CD14-positive monocyte (primary cell): ENCODE measurements around the gene KCNQ1OT1. TPM values are rescaled to one million over a fixed set of nuclear protein-coding genes. Genes with fewer than 3 reads are reported as not detected.
A peak's percentile ranks its signal among the peaks of the same experiment; 100 is the strongest.

Source experiments
- DNase-seq, 3 donors: peaks; one replicate each; pipeline ENCODE4 v3.0.0-alpha.2; 2011 to 2022
- H2AFZ ChIP-seq: 2 replicates; pipeline ENCODE4 v1.6.0; 2012; ENCODE audit warnings: mild to moderate bottlenecking, low read depth, low read length, inconsistent platforms; ENCODE audit not compliant: insufficient read depth, poor library complexity, severe bottlenecking
- H3K27ac ChIP-seq, 2 donors: 1 replicate in 1 of 2; 2 replicates in 1 of 2; pipeline ENCODE4 v1.5.1; 2012 to 2013; ENCODE audit warnings: low read length in 2 of 2, control low read depth in 1 of 2, inconsistent platforms in 1 of 2, low read depth in 1 of 2, mild to moderate bottlenecking in 1 of 2
- H3K27me3 ChIP-seq, 2 donors: one replicate each; pipeline versions ENCODE4 v1.6.0 to v1.6.1; 2011 to 2013; ENCODE audit warnings: low read length in 2 of 2; ENCODE audit not compliant: control insufficient read depth in 2 of 2, insufficient read depth in 2 of 2
- H3K36me3 ChIP-seq, 2 donors: replicated peaks in 1 of 2; 1 replicate in 1 of 2; 2 replicates in 1 of 2; pipeline versions ENCODE4 v1.5.1 to v1.6.1; 2012 to 2013; ENCODE audit warnings: low read length in 2 of 2, control low read depth in 1 of 2, inconsistent platforms in 1 of 2, mild to moderate bottlenecking in 1 of 2; ENCODE audit not compliant: insufficient read depth in 2 of 2, control insufficient read depth in 1 of 2
- H3K4me1 ChIP-seq, 2 donors: 1 replicate in 1 of 2; 2 replicates in 1 of 2; pipeline versions ENCODE4 v1.5.1 to v1.6.1; 2012 to 2013; ENCODE audit warnings: low read length in 2 of 2, control low read depth in 1 of 2, inconsistent platforms in 1 of 2, mild to moderate bottlenecking in 1 of 2, moderate library complexity in 1 of 2; ENCODE audit not compliant: insufficient read depth in 2 of 2, control insufficient read depth in 1 of 2
- H3K4me2 ChIP-seq: replicated peaks from 2 replicates; pipeline ENCODE3; 2012; ENCODE audit warnings: low read length, moderate library complexity, mild to moderate bottlenecking; ENCODE audit not compliant: poor library complexity, severe bottlenecking; ENCODE audit errors: extremely low read depth
- H3K4me3 ChIP-seq, 3 experiments: fragments of 200-600 bp in 1 of 3; sonication (generic) in 1 of 3; replicated peaks in 1 of 3; 1 replicate in 2 of 3; 2 replicates in 1 of 3; pipeline ENCODE4 v1.5.1; 2011 to 2013; ENCODE audit warnings: low read length in 3 of 3, mild to moderate bottlenecking in 3 of 3, control low read depth in 2 of 3, low read depth in 2 of 3, inconsistent platforms in 1 of 3, moderate library complexity in 1 of 3
- H3K79me2 ChIP-seq: 2 replicates; pipeline ENCODE4 v1.6.0; 2012; ENCODE audit warnings: mild to moderate bottlenecking, control low read depth, inconsistent platforms, low read length, moderate library complexity; ENCODE audit not compliant: insufficient read depth
- H3K9ac ChIP-seq: 2 replicates; pipeline ENCODE4 v1.6.0; 2017; ENCODE audit warnings: low read length, mild to moderate bottlenecking; ENCODE audit not compliant: insufficient read depth, poor library complexity, severe bottlenecking
- H3K9me3 ChIP-seq, 2 donors: replicated peaks in 1 of 2; 1 replicate in 1 of 2; 2 replicates in 1 of 2; pipeline versions ENCODE4 v1.5.1 to v1.6.1; 2012 to 2013; ENCODE audit warnings: low read length in 2 of 2, control low read depth in 1 of 2; ENCODE audit not compliant: control insufficient read depth in 1 of 2, insufficient read depth in 1 of 2
- H4K20me1 ChIP-seq: 2 replicates; pipeline ENCODE4 v1.6.0; 2012; ENCODE audit warnings: mild to moderate bottlenecking, low read length, control low read depth, moderate library complexity; ENCODE audit not compliant: insufficient read depth
- H3K27ac Mint-ChIP-seq, 7 donors: one replicate each; pipeline ENCODE4 v1.8.0; 2020; ENCODE audit warnings: mild to moderate bottlenecking in 7 of 7, mixed read lengths in 7 of 7, moderate library complexity in 6 of 7, inconsistent platforms in 2 of 7
- H3K27me3 Mint-ChIP-seq, 3 donors: one replicate each; pipeline ENCODE4 v1.8.0; 2021 to 2022; ENCODE audit warnings: low read depth in 3 of 3, mild to moderate bottlenecking in 3 of 3, mixed read lengths in 3 of 3, moderate library complexity in 3 of 3, inconsistent platforms in 1 of 3
- H3K36me3 Mint-ChIP-seq, 2 donors: one replicate each; pipeline ENCODE4 v1.8.0; 2020; ENCODE audit warnings: mixed read lengths in 2 of 2, inconsistent platforms in 1 of 2, mild to moderate bottlenecking in 1 of 2
- H3K4me1 Mint-ChIP-seq: one replicate; pipeline ENCODE4 v1.8.0; 2020; ENCODE audit warnings: mild to moderate bottlenecking, mixed read lengths
- H3K4me3 Mint-ChIP-seq, 2 donors: one replicate each; pipeline ENCODE4 v1.8.0; 2020; ENCODE audit warnings: mild to moderate bottlenecking in 2 of 2, mixed read lengths in 2 of 2, moderate library complexity in 1 of 2
- H3K9me3 Mint-ChIP-seq, 7 donors: one replicate each; pipeline ENCODE4 v1.8.0; 2020 to 2022; ENCODE audit warnings: mixed read lengths in 7 of 7, mild to moderate bottlenecking in 6 of 7, moderate library complexity in 6 of 7, inconsistent platforms in 2 of 7
- CTCF ChIP-seq: fragments of 200-600 bp; IDR thresholded peaks from one replicate; pipeline ENCODE4 v1.8.0; 2022; ENCODE audit warnings: antibody characterized with exemption, mild to moderate bottlenecking
- WGBS: methylation state at CpG from one replicate; pipeline ENCODE4 v1.1.5; 2013; ENCODE audit warnings: missing lambda C conversion rate; ENCODE audit not compliant: insufficient coverage; 5-methylcytosine and 5-hydroxymethylcytosine counted together
- intact Hi-C, 2 donors: fragments of 100-400 bp; cut with micrococcal nuclease; formaldehyde crosslinking; loops; one replicate each; pipeline versions ENCODE4 v1.15.0 to v1.15.1; 2023
- polyA plus RNA-seq, 3 donors: library from polyadenylated mRNA; depleted of rRNA in 1 of 3; unstranded in 2 of 3; stranded (reverse) in 1 of 3; fragments of 300-500 nt in 2 of 3; fragments of >200 nt in 1 of 3; fragmentation: Illumina TruSeq in 2 of 3; gene quantifications; 1 replicate in 2 of 3; 2 replicates in 1 of 3; pipeline ENCODE4 v1.2.3, GENCODE V29; 2012 to 2021

KCNQ1OT1 gene
- polyA plus RNA-seq, 3 donors, result 0.01 to 0.04 (median 0.03) TPM

GRCh38 chr11:2721210-2721916, 21.6 kb upstream of the KCNQ1OT1 start:
- H3K36me3 ChIP-seq, result peaks cover 0 to 11% of the 10 kb centered on the region in 2 donors
- no peaks in the 10 kb centered on the region for H3K4me1 ChIP-seq
- DNase-seq, result no peak
- no peak for TF ChIP-seq CTCF
- no peaks in the 10 kb centered on the region for H3K9me3 Mint-ChIP-seq
- 92% methylated on average over 24 of the region's 27 CpGs for WGBS
- H3K9me3 ChIP-seq, result no peaks in the 10 kb centered on the region
- no peak overlapping the region for H3K27ac Mint-ChIP-seq
- no peak overlapping the region for H3K9ac ChIP-seq
- intact Hi-C loops, result no loop called here
- H3K36me3 Mint-ChIP-seq, result peaks cover 12 to 27% of the 10 kb centered on the region in 2 donors
- H2AFZ ChIP-seq, result no peak overlapping the region
- no peak overlapping the region for H3K27ac ChIP-seq
- H4K20me1 ChIP-seq, result peaks cover 83% of the 10 kb centered on the region
- no peak overlapping the region for H3K4me3 ChIP-seq
- no peak overlapping the region for H3K4me2 ChIP-seq
- peaks cover 0 to 3% (median 2%) of the 10 kb centered on the region in 3 donors for H3K27me3 Mint-ChIP-seq
- no peaks in the 10 kb centered on the region for H3K27me3 ChIP-seq
- H3K4me1 Mint-ChIP-seq, result no peaks in the 10 kb centered on the region
- H3K4me3 Mint-ChIP-seq, result no peak overlapping the region
- H3K79me2 ChIP-seq, result no peaks in the 10 kb centered on the region

GRCh38 chr11:2719831-2720590, 20.2 kb upstream of the KCNQ1OT1 start:
- H3K27me3 Mint-ChIP-seq, result peaks cover 0 to 3% (median 2%) of the 10 kb centered on the region in 3 donors
- Histone ChIP-seq H3K36me3 (peaks cover 0 to 11% of the 10 kb centered on the region in 2 donors), H3K27ac (no peak overlapping the region), H3K9ac (no peak overlapping the region), H3K9me3 (no peaks in the 10 kb centered on the region), H3K27me3 (no peaks in the 10 kb centered on the region), H3K4me2 (no peak overlapping the region), H4K20me1 (peaks cover 86% of the 10 kb centered on the region), H3K4me3 (no peak overlapping the region), H3K4me1 (no peaks in the 10 kb centered on the region), H2AFZ (no peak overlapping the region), H3K79me2 (no peaks in the 10 kb centered on the region)
- intact Hi-C loops, result no loop called here
- no peaks in the 10 kb centered on the region for H3K4me1 Mint-ChIP-seq
- TF ChIP-seq CTCF, result no peak
- H3K4me3 Mint-ChIP-seq, result no peak overlapping the region
- H3K27ac Mint-ChIP-seq, result peak overlapping the region in 1 of 7 donors; percentile 41
- H3K36me3 Mint-ChIP-seq, result peaks cover 15 to 32% of the 10 kb centered on the region in 2 donors
- DNase-seq, result no peak
- no peaks in the 10 kb centered on the region for H3K9me3 Mint-ChIP-seq
- 91% methylated on average over 12 of the region's 17 CpGs for WGBS
